SK-N-SH treated with all-trans-retinoic acid at 6 μM for 48 hours (cell line): ENCODE data around the gene ZSWIM6.

Experiments
- ESRRG ChIP-seq: fragments of 250-450 bp; sonication (Bioruptor Pico); IDR thresholded peaks from 2 replicates; pipeline ENCODE4 v1.6.1; 2021; ENCODE audit warnings: mild to moderate bottlenecking
- ZC3H10 ChIP-seq: fragments of 250-450 bp; sonication (Bioruptor Pico); IDR thresholded peaks from 2 replicates; pipeline ENCODE4 v1.5.1; 2021; ENCODE audit warnings: mild to moderate bottlenecking, moderate library complexity
- ZFP3 ChIP-seq: fragments of 250-450 bp; sonication (Bioruptor Pico); IDR thresholded peaks from 2 replicates; pipeline ENCODE4 v1.5.0; 2020; ENCODE audit warnings: mild to moderate bottlenecking, moderate library complexity
- ZNF565 ChIP-seq: fragments of 450-650 bp; formaldehyde crosslinking; conservative IDR thresholded peaks from 2 replicates; pipeline ENCODE4 v1.5.0; 2020; ENCODE audit warnings: low read depth, mild to moderate bottlenecking, moderate library complexity
- TF ChIP-seq, protein P1 (sequence below): fragments of 250-450 bp; sonication (Bioruptor Pico); IDR thresholded peaks from 2 replicates; pipeline ENCODE4 v1.8.0; 2020; ENCODE audit warnings: mild to moderate bottlenecking, moderate library complexity, borderline replicate concordance
- TF ChIP-seq, protein P2 (sequence below): fragments of 250-450 bp; sonication (Bioruptor Pico); IDR thresholded peaks from 2 replicates; pipeline ENCODE4 v1.8.0; 2021; ENCODE audit warnings: low read depth, mild to moderate bottlenecking, moderate library complexity, borderline replicate concordance

GRCh38 chr5:61472172-61472958 lies 140.3 kb downstream of the ZSWIM6 start:
- TF ChIP-seq ZFP3 (CRISPR knock-in tag) (no peak), ESRRG (no peak), ZC3H10 (CRISPR knock-in tag) (no peak), ZNF565 (CRISPR knock-in tag) (no peak)
- TF ChIP-seq, protein P1, sequence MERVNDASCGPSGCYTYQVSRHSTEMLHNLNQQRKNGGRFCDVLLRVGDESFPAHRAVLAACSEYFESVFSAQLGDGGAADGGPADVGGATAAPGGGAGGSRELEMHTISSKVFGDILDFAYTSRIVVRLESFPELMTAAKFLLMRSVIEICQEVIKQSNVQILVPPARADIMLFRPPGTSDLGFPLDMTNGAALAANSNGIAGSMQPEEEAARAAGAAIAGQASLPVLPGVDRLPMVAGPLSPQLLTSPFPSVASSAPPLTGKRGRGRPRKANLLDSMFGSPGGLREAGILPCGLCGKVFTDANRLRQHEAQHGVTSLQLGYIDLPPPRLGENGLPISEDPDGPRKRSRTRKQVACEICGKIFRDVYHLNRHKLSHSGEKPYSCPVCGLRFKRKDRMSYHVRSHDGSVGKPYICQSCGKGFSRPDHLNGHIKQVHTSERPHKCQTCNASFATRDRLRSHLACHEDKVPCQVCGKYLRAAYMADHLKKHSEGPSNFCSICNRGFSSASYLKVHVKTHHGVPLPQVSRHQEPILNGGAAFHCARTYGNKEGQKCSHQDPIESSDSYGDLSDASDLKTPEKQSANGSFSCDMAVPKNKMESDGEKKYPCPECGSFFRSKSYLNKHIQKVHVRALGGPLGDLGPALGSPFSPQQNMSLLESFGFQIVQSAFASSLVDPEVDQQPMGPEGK (CRISPR knock-in tag), result no peak
- TF ChIP-seq, protein P2, sequence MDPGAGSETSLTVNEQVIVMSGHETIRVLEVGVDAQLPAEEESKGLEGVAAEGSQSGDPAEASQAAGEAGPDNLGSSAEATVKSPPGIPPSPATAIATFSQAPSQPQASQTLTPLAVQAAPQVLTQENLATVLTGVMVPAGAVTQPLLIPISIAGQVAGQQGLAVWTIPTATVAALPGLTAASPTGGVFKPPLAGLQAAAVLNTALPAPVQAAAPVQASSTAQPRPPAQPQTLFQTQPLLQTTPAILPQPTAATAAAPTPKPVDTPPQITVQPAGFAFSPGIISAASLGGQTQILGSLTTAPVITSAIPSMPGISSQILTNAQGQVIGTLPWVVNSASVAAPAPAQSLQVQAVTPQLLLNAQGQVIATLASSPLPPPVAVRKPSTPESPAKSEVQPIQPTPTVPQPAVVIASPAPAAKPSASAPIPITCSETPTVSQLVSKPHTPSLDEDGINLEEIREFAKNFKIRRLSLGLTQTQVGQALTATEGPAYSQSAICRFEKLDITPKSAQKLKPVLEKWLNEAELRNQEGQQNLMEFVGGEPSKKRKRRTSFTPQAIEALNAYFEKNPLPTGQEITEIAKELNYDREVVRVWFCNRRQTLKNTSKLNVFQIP, result no peak
